Suprapubic skin (tissue), 3 donors: ENCODE data around the gene AOX1.

Experiments used
- CTCF ChIP-seq, 2 donors: fragments of 200-600 bp in 1 of 2; fragments of 450-650 bp in 1 of 2; sonication (generic) in 1 of 2; IDR thresholded peaks; one replicate each; pipeline ENCODE4 v1.5.1; 2016 to 2019; ENCODE audit warnings: antibody characterized with exemption in 2 of 2, mild to moderate bottlenecking in 1 of 2, moderate library complexity in 1 of 2
- POLR2A ChIP-seq, 2 donors: fragments of 450-650 bp; IDR thresholded peaks; one replicate each; pipeline ENCODE4 v1.6.1; 2017; ENCODE audit warnings: antibody characterized with exemption in 2 of 2, mild to moderate bottlenecking in 2 of 2, moderate library complexity in 2 of 2

- no peak for TF ChIP-seq CTCF (IDR thresholded peaks at IDR 0.05)
- TF ChIP-seq POLR2A (IDR thresholded peaks at IDR 0.05) = no peak
These were observed 109.4 kb downstream of the AOX1 start for GRCh38 chr2:200695191-200695590.
